ENCODE results near the gene GLCE. TPM values are rescaled to one million over a fixed set of nuclear protein-coding genes. Genes with fewer than 3 reads are reported as not detected.

GLCE gene
- total and polyA plus RNA-seq, 4 donors = 6.8 to 26.3 (median 13.7) TPM

- TF ChIP-seq YY1 (IDR thresholded peaks at IDR 0.05) = no peak
- no peak for TF ChIP-seq CTCF (IDR thresholded peaks at IDR 0.05; ENCODE audit: low read depth, low read length, missing input control)
- no peak for TF ChIP-seq ATF3 (IDR thresholded peaks at IDR 0.05)
- no peak for TF ChIP-seq RXRA (IDR thresholded peaks at IDR 0.05)
- H3K27ac ChIP-seq (ENCODE audit: low read depth in 1 of 2, low read length in 2 of 2) = no peak overlapping the region
- H3K36me3 ChIP-seq (ENCODE audit: control insufficient read depth in 4 of 4, insufficient read depth in 3 of 4, low read depth in 1 of 4, low read length in 3 of 4) = no peaks in the 10 kb centered on the region
- H3K27me3 ChIP-seq (ENCODE audit: control insufficient read depth in 4 of 4, insufficient read depth in 4 of 4, low read length in 3 of 4) = no peaks in the 10 kb centered on the region
- H3K9me3 ChIP-seq (ENCODE audit: control insufficient read depth in 4 of 4, low read length in 3 of 4) = no peaks in the 10 kb centered on the region
- DNase-seq (ENCODE audit: low spot score) = no peak
- H3K9ac ChIP-seq (ENCODE audit: low read depth in 1 of 2, low read length in 2 of 2) = no peak overlapping the region
- peaks cover 2 to 17% (median 12%) of the 10 kb centered on the region in 4 donors for H3K4me1 ChIP-seq (ENCODE audit: control insufficient read depth in 4 of 4, insufficient read depth in 4 of 4, low read length in 3 of 4)
- no peak overlapping the region for H3K4me3 ChIP-seq (ENCODE audit: low read depth in 1 of 3, low read length in 3 of 3)
Observed at GRCh38 chr15:69190504-69190903, 30.1 kb downstream of the GLCE start.

- Histone ChIP-seq H3K4me1 (ENCODE audit: control insufficient read depth in 4 of 4, insufficient read depth in 4 of 4, low read length in 3 of 4) (peaks cover 2 to 21% (median 12%) of the 10 kb centered on the region in 4 donors), H3K36me3 (ENCODE audit: control insufficient read depth in 4 of 4, insufficient read depth in 3 of 4, low read depth in 1 of 4, low read length in 3 of 4) (peaks cover 0 to 2% (median 0%) of the 10 kb centered on the region in 4 donors), H3K27me3 (ENCODE audit: control insufficient read depth in 4 of 4, insufficient read depth in 4 of 4, low read length in 3 of 4) (no peaks in the 10 kb centered on the region), H3K4me3 (ENCODE audit: low read depth in 1 of 3, low read length in 3 of 3) (no peak overlapping the region), H3K9me3 (ENCODE audit: control insufficient read depth in 4 of 4, low read length in 3 of 4) (no peaks in the 10 kb centered on the region), H3K27ac (ENCODE audit: low read depth in 1 of 2, low read length in 2 of 2) (peak overlapping the region in 1 of 2 donors; percentile 24), H3K9ac (ENCODE audit: low read depth in 1 of 2, low read length in 2 of 2) (no peak overlapping the region)
- WGBS = 28% methylated on average over 2 of the region's 2 CpGs
- DNase-seq (ENCODE audit: low spot score) = no peak
- peak; percentile 13 to 40 for TF ChIP-seq HNF4A (conservative IDR thresholded peaks at IDR 0.05)
- peak; percentile 11 for TF ChIP-seq YY1 (IDR thresholded peaks at IDR 0.05)
- TF ChIP-seq RXRA (IDR thresholded peaks at IDR 0.05) = peak in 1 of 2 donors; percentile 18
- TF ChIP-seq GABPA (IDR thresholded peaks at IDR 0.05 in 1 of 2, conservative IDR thresholded peaks at IDR 0.05 in 1 of 2) = no peak
Observed at GRCh38 chr15:69194025-69194827, 33.8 kb downstream of the GLCE start.

GRCh38 chr15:69194854-69195253 is 34.4 kb downstream of the GLCE start:
- peaks cover 2 to 21% (median 12%) of the 10 kb centered on the region in 4 donors for H3K4me1 ChIP-seq (ENCODE audit: control insufficient read depth in 4 of 4, insufficient read depth in 4 of 4, low read length in 3 of 4)
- peaks cover 0 to 2% (median 0%) of the 10 kb centered on the region in 4 donors for H3K36me3 ChIP-seq (ENCODE audit: control insufficient read depth in 4 of 4, insufficient read depth in 3 of 4, low read depth in 1 of 4, low read length in 3 of 4)
- no peaks in the 10 kb centered on the region for H3K27me3 ChIP-seq (ENCODE audit: control insufficient read depth in 4 of 4, insufficient read depth in 4 of 4, low read length in 3 of 4)
- no peak for DNase-seq (ENCODE audit: low spot score)
- H3K9me3 ChIP-seq (ENCODE audit: control insufficient read depth in 4 of 4, low read length in 3 of 4) = no peaks in the 10 kb centered on the region
- no peak overlapping the region for H3K4me3 ChIP-seq (ENCODE audit: low read depth in 1 of 3, low read length in 3 of 3)
- H3K27ac ChIP-seq (ENCODE audit: low read depth in 1 of 2, low read length in 2 of 2) = no peak overlapping the region
- WGBS = 18% methylated on average over 1 of the region's 1 CpG
- no peak overlapping the region for H3K9ac ChIP-seq (ENCODE audit: low read depth in 1 of 2, low read length in 2 of 2)
- TF ChIP-seq SP1 (IDR thresholded peaks at IDR 0.05) (peak; percentile 16), ATF3 (IDR thresholded peaks at IDR 0.05) (no peak)

Data from liver (tissue), 9 donors.